Inferior parietal cortex (tissue), 1 donor: ENCODE measurements around the gene CCDC38.
A peak's percentile ranks its signal among the peaks of the same experiment; 100 is the strongest.

Source experiments
- DNase-seq: peaks from one replicate; pipeline ENCODE4 v3.0.0-alpha.2; 2016; ENCODE audit errors: extremely low spot score

CCDC38 gene

DNA sequence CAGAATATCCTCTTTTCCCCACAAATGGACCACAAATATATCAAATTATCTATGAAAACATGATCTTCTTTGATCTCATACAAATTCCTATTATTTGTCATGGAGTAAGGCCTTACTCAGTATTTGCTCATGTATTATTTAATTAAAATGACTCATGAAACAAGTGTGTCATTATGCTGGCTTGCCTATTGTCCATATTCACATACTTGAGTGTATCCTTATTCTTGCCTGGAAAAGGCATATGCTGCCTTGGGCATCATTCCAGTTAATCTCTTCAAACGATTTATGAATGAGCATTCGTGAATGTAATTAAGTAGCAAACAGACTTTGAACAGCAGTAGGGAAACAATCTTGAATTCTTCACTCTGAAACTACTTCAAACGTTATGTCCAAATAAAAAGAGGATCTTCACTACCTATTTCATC is 106.2 kb downstream of the CCDC38 start:
- DNase-seq = no peak

DNA sequence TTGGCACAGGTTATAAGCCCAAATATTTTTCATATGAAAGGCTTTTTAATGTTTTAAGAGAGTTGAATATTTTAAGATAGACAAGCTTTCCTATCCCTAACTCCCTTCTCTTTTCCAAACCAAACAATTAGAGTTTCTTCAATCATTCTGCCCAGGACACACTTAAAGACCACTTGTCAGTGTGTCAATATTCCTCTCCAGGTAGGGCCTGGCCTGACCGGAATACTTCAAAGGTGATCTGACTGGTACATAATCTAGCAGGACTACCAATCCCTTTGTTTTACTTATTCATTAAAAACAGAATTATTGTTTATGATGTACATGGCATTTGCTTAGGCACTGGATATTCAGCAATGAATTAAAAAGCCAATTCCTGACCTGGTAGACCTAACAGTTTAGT is 107.8 kb downstream of the CCDC38 start:
- no peak for DNase-seq

DNA sequence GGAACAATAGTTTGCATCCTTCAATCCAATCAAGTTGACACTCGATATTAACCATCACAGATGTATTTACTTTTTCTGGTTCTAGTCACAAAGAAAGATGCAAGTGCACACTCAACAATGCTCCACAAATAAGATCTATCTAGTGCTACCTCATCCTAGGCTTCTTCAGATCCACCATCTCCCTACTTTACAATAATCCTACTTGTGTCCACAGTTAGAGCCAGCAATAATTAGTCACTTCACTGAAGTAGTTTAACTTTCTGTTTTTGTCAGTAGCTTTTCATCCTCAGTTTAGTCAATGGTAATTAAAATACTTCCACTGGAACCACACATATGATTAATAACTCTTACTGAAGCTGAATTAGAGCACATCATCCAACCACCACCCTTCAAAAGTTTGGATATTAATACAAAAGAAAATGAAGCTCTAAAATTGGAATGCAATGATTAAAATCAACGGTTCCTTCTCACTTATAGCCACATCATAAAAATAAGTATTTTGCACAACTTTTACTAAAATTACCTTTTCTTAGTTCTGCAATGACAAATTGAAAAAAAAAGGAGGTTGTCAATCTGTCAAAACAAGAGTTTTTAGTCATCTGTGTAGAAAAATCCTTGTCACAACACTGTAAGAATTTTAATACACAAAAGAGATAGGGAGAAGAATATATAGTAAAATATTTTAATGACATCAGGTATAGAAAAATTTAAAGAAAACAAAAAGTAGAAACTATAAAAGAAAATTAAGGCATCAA is 111.9 kb downstream of the CCDC38 start:
- no peak for DNase-seq

DNA sequence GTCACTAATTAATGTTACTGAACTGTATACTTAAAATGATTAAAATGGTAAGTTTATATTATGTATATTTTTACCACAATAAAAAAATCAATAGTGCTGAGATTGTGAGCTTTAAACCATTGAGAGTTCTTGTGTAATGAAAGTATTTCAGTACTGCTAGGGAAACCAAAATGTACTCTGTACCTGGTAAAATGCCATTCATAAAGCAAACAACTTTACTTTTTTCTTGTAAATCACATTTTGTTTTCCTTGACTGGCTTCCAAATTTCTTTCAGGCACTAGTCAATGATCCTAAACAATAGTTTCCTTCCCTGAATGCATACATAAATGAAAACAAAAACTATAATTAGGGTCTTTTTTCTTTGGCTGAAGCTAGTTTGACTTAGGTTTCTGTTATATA is 113.0 kb downstream of the CCDC38 start:
- no peak for DNase-seq

DNA sequence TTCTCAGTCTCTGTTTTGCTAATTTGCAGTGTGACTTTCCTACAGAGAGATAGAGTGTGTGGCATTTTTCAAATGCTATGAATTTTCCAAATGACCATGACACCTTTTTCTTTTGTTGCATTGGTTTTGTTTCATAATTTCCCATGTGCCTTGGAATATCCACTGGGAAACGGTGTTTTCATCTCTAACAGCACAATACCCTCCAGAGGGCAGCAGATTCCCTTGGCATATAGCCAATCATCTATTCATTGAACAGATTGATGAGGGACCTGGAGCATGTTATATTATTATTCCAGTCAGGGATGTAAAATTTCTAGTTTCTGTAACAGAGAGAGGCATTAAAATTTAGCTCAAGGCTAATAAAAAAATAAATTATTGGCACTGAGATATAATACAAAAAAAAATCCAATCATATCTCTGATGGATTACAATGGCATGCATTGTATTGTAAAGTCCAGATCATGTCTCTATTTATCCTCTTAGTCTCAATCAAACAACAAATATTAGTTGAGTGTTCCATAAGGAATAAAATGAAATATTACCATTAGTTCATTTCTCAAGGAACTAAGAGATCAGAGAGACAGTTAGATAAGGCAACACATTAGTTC is 122.2 kb downstream of the CCDC38 start:
- peak; percentile 76 for DNase-seq
